Left ventricle myocardium inferior (tissue), 1 donor: ENCODE results near the gene MRPL42. TPM values are rescaled to one million over a fixed set of nuclear protein-coding genes. Genes with fewer than 3 reads are reported as not detected.

ENCODE experiments used
- DNase-seq: peaks from one replicate; pipeline ENCODE4 v3.0.0-alpha.2; 2020
- H3K27ac ChIP-seq: fragments of 200-600 bp; replicated peaks from 2 replicates; pipeline ENCODE4 v1.8.0; 2021
- H3K27me3 ChIP-seq: fragments of 200-600 bp; 2 replicates; pipeline ENCODE4 v1.8.0; 2021; ENCODE audit warnings: low read depth
- H3K36me3 ChIP-seq: fragments of 200-600 bp; 2 replicates; pipeline ENCODE4 v1.8.0; 2021
- H3K4me1 ChIP-seq: fragments of 200-600 bp; 2 replicates; pipeline ENCODE4 v1.8.0; 2021
- H3K4me3 ChIP-seq: fragments of 200-600 bp; 2 replicates; pipeline ENCODE4 v1.8.0; 2021; ENCODE audit warnings: mild to moderate bottlenecking, moderate library complexity
- H3K9me3 ChIP-seq: fragments of 200-600 bp; replicated peaks from 2 replicates; pipeline ENCODE4 v1.8.0; 2021
- CTCF ChIP-seq: fragments of 200-600 bp; IDR thresholded peaks from 2 replicates; pipeline ENCODE4 v1.8.0; 2021; ENCODE audit warnings: antibody characterized with exemption, mild to moderate bottlenecking, borderline replicate concordance
- intact Hi-C: fragments of 100-400 bp; cut with micrococcal nuclease; formaldehyde crosslinking; loops from one replicate; pipeline ENCODE4 v1.11.0; 2022
- total RNA-seq: library from RNA; stranded (reverse); fragmentation: NEBNext Ultra II Directional; extraction: Animal tissue kit (Norgen Biotek cat#: 25700); gene quantifications from one replicate; pipeline ENCODE4 v1.2.1, GENCODE V29; 2021
- donor health status: DM: no; HTN: yes; CAD: no; lungs with severe emphysema.

MRPL42 gene
- total RNA-seq, 1 donor from 2014 or later, result 47.0 TPM

- no peak for TF ChIP-seq CTCF
- DNase-seq, result no peak
- Histone ChIP-seq H3K27ac (no peak overlapping the region), H3K4me1 (peaks cover 14% of the 10 kb centered on the region), H3K36me3 (no peaks in the 10 kb centered on the region), H3K9me3 (no peaks in the 10 kb centered on the region), H3K27me3 (no peaks in the 10 kb centered on the region), H3K4me3 (no peak overlapping the region)
- intact Hi-C loops, result no loop called here
Measured at GRCh38 chr12:93533310-93533709, 66.0 kb downstream of the MRPL42 start.

GRCh38 chr12:93536111-93536765 is 68.9 kb downstream of the MRPL42 start:
- peaks cover 19% of the 10 kb centered on the region for H3K4me1 ChIP-seq
- peak overlapping the region; percentile 22 for H3K4me3 ChIP-seq
- no peak for DNase-seq
- intact Hi-C loops, result no loop called here
- no peaks in the 10 kb centered on the region for H3K27me3 ChIP-seq
- H3K27ac ChIP-seq, result peak overlapping the region; percentile 70
- no peaks in the 10 kb centered on the region for H3K9me3 ChIP-seq
- no peaks in the 10 kb centered on the region for H3K36me3 ChIP-seq
- no peak for TF ChIP-seq CTCF

GRCh38 chr12:93536766-93537488 is 69.6 kb downstream of the MRPL42 start:
- no peak for DNase-seq
- TF ChIP-seq CTCF, result no peak
- Histone ChIP-seq H3K9me3 (no peaks in the 10 kb centered on the region), H3K36me3 (no peaks in the 10 kb centered on the region), H3K4me1 (peaks cover 19% of the 10 kb centered on the region), H3K27ac (peak overlapping the region; percentile 70), H3K4me3 (peak overlapping the region; percentile 22), H3K27me3 (no peaks in the 10 kb centered on the region)
- intact Hi-C loops, result no loop called here

DNA sequence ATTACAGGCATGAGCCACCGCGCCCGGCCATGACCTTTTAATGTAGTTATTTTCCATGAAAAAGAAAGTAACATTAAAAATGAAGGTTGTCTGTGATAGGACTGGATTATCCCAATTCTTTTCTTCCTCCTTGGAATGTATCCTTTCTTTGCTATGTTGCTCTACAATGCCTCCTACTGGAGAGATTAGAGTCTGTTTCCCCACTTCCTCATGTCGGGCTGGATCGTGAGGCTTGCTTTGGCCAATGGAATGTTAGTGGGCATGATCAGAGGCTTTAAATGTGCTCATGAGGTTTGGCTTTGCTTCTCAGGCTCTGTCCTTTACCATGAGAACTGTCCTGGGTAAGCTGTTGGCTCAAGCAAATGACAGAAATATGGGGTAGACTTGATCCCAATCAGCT is 70.5 kb downstream of the MRPL42 start:
- Histone ChIP-seq H3K27me3 (no peaks in the 10 kb centered on the region), H3K4me3 (no peak overlapping the region), H3K27ac (no peak overlapping the region), H3K9me3 (no peaks in the 10 kb centered on the region), H3K36me3 (no peaks in the 10 kb centered on the region), H3K4me1 (peaks cover 19% of the 10 kb centered on the region)
- intact Hi-C loops, result no loop called here
- no peak for DNase-seq
- no peak for TF ChIP-seq CTCF

DNA sequence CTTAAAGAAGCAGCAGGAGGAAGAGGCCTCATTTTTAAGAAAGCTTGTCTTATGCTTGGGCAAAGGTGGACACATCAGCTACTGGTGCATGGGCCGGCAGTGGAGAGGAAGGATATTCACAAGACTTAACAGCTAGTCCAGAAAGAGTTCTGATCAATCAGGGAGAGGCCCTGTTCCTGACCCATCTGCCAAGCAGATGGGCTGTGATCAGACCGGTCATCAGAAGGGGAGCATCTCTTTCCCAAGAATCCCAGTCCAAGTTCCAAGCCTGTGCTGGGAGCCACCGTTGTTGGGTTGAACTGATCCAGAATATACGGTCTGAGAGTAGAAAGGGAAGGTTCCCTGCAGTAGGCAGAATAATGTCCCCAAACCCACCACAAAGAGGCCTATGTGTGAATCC is 72.5 kb downstream of the MRPL42 start:
- Histone ChIP-seq H3K36me3 (peaks cover 15% of the 10 kb centered on the region), H3K4me1 (peaks cover 19% of the 10 kb centered on the region), H3K27ac (peak overlapping the region; percentile 17), H3K9me3 (no peaks in the 10 kb centered on the region), H3K4me3 (no peak overlapping the region), H3K27me3 (no peaks in the 10 kb centered on the region)
- no peak for TF ChIP-seq CTCF
- intact Hi-C loops, result no loop called here
- no peak for DNase-seq
